SK-N-SH treated with all-trans-retinoic acid at 6 μM for 48 hours (cell line): ENCODE data around the gene DNAJC17.

Experiments
- BACH2 ChIP-seq: fragments of 250-450 bp; sonication (Bioruptor Pico); IDR thresholded peaks from 2 replicates; pipeline ENCODE4 v1.9.0; 2021; ENCODE audit warnings: mild to moderate bottlenecking, borderline replicate concordance
- ESRRG ChIP-seq: fragments of 250-450 bp; sonication (Bioruptor Pico); IDR thresholded peaks from 2 replicates; pipeline ENCODE4 v1.6.1; 2021; ENCODE audit warnings: mild to moderate bottlenecking
- ISL1 ChIP-seq: fragments of 250-450 bp; sonication (Bioruptor Pico); IDR thresholded peaks from 2 replicates; pipeline ENCODE4 v2.1.2; 2022; ENCODE audit warnings: mild to moderate bottlenecking, moderate library complexity
- OSR1 ChIP-seq: fragments of 250-450 bp; sonication (Bioruptor Pico); IDR thresholded peaks from 2 replicates; pipeline ENCODE4 v1.8.0; 2022; ENCODE audit warnings: moderate library complexity, mild to moderate bottlenecking, inconsistent platforms
- PATZ1 ChIP-seq: fragments of 250-450 bp; sonication (Bioruptor Pico); IDR thresholded peaks from 2 replicates; pipeline ENCODE4 v1.8.0; 2020; ENCODE audit warnings: mild to moderate bottlenecking, moderate library complexity, borderline replicate concordance
- POU6F1 ChIP-seq: fragments of 250-450 bp; sonication (Bioruptor Pico); IDR thresholded peaks from 2 replicates; pipeline ENCODE4 v1.8.0; 2021; ENCODE audit warnings: low read depth, mild to moderate bottlenecking, moderate library complexity, borderline replicate concordance
- RARB ChIP-seq: fragments of 250-450 bp; sonication (Bioruptor Pico); IDR thresholded peaks from 2 replicates; pipeline ENCODE4 v1.8.0; 2021; ENCODE audit warnings: mild to moderate bottlenecking, moderate library complexity
- SNAI2 ChIP-seq: fragments of 250-450 bp; sonication (Bioruptor Pico); IDR thresholded peaks from 2 replicates; pipeline ENCODE4 v1.5.0; 2020; ENCODE audit warnings: mild to moderate bottlenecking, moderate library complexity
- TOX ChIP-seq: fragments of 250-450 bp; sonication (Bioruptor Pico); IDR thresholded peaks from 2 replicates; pipeline ENCODE4 v1.8.0; 2021; ENCODE audit warnings: mild to moderate bottlenecking, moderate library complexity, borderline replicate concordance
- ZC3H10 ChIP-seq: fragments of 250-450 bp; sonication (Bioruptor Pico); IDR thresholded peaks from 2 replicates; pipeline ENCODE4 v1.5.1; 2021; ENCODE audit warnings: mild to moderate bottlenecking, moderate library complexity
- ZNF70 ChIP-seq: fragments of 450-650 bp; formaldehyde crosslinking; IDR thresholded peaks from 2 replicates; pipeline ENCODE4 v1.5.0; 2020; ENCODE audit warnings: mild to moderate bottlenecking, moderate library complexity
- TF ChIP-seq, protein P1 (sequence below): fragments of 250-450 bp; sonication (Bioruptor Pico); IDR thresholded peaks from 2 replicates; pipeline ENCODE4 v1.5.1; 2020; ENCODE audit warnings: low read depth, mild to moderate bottlenecking, moderate library complexity

DNA sequence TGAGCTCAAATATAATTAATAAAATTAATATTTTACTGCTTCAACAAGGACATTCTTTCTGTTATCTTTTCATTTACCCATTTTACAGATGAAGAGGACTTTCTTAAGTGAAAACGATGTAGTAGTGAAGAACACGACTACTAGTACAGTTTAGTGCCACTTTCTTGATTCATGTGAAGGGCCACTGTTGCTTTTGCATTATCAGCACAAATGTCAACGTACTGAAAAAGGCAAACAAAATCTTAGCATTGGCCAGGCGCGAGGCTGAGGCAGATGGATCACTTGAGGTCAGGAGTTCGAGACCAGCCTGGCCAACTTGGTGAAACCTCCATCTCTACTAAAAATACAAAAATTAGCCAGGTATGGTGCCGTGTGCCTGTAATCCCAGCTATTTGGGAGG is 11.8 kb upstream of the DNAJC17 start:
- no peak for TF ChIP-seq POU6F1
- no peak for TF ChIP-seq OSR1 (CRISPR knock-in tag)
- no peak for TF ChIP-seq ISL1
- no peak for TF ChIP-seq SNAI2 (CRISPR knock-in tag)
- TF ChIP-seq ZC3H10, result no peak
- TF ChIP-seq ZNF70 (CRISPR knock-in tag), result no peak
- TF ChIP-seq, protein P1, sequence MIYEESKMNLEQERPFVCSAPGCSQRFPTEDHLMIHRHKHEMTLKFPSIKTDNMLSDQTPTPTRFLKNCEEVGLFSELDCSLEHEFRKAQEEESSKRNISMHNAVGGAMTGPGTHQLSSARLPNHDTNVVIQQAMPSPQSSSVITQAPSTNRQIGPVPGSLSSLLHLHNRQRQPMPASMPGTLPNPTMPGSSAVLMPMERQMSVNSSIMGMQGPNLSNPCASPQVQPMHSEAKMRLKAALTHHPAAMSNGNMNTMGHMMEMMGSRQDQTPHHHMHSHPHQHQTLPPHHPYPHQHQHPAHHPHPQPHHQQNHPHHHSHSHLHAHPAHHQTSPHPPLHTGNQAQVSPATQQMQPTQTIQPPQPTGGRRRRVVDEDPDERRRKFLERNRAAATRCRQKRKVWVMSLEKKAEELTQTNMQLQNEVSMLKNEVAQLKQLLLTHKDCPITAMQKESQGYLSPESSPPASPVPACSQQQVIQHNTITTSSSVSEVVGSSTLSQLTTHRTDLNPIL (CRISPR knock-in tag), result no peak
- TF ChIP-seq PATZ1 (CRISPR knock-in tag), result no peak
- TF ChIP-seq RARB, result no peak
- TF ChIP-seq ESRRG (CRISPR knock-in tag), result no peak
- TF ChIP-seq TOX (CRISPR knock-in tag), result no peak
- no peak for TF ChIP-seq BACH2 (CRISPR knock-in tag)
